PFSK-1 (cell line): Measurements from ENCODE around the gene ISYNA1.

Source experiments
- FOXP2 ChIP-seq: optimal IDR thresholded peaks from 2 replicates; pipeline ENCODE3; 2011; ENCODE audit warnings: borderline replicate concordance, control low read depth, inconsistent platforms; ENCODE audit not compliant: insufficient read depth; ENCODE audit errors: extremely low read length, extremely low read depth
- POLR2AphosphoS5 ChIP-seq: IDR thresholded peaks from 2 replicates; pipeline ENCODE4 v1.6.1; 2012; ENCODE audit warnings: low read depth, mild to moderate bottlenecking, control low read depth, low read length, moderate library complexity
- SIN3A ChIP-seq: IDR thresholded peaks from 2 replicates; pipeline ENCODE4 v1.6.1; 2012; ENCODE audit warnings: mild to moderate bottlenecking, low read length, moderate library complexity, borderline replicate concordance; ENCODE audit not compliant: insufficient read depth
- TAF1 ChIP-seq: IDR thresholded peaks from 2 replicates; pipeline ENCODE4 v1.6.1; 2012; ENCODE audit warnings: low read length, control low read depth, borderline replicate concordance; ENCODE audit not compliant: insufficient read depth
- TF ChIP-seq, protein P1 (sequence below), 2 experiments: IDR thresholded peaks; 2 replicates each; pipeline versions ENCODE4 v1.6.1 to v1.8.0; 2011 to 2012; ENCODE audit warnings: low read depth in 2 of 2, low read length in 2 of 2, control low read depth in 1 of 2, inconsistent platforms in 1 of 2, mild to moderate bottlenecking in 1 of 2, moderate library complexity in 1 of 2; ENCODE audit not compliant: insufficient read depth in 1 of 2

Gene ISYNA1

DNA sequence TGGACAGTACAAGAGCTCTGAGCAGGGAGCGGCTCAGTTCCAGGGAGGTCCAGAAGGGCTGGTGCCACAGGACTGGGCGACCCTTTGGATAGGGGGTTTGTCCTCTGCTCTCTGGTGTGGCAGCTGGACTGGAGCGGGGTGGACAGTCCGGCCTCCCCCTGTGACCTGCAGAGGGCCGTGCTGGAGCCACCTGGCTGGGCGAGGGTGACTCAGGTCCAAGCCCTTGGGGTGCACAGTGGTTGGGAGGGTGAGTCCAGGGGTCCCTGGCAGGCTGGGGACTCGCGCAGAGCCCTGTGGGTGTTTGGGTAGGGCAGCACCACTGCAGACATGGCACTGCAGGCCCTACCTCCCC, 11.5 kb downstream of the ISYNA1 start:
- TF ChIP-seq TAF1 (no peak), FOXP2 (no peak), POLR2AphosphoS5 (no peak), SIN3A (no peak)
- TF ChIP-seq, protein P1, sequence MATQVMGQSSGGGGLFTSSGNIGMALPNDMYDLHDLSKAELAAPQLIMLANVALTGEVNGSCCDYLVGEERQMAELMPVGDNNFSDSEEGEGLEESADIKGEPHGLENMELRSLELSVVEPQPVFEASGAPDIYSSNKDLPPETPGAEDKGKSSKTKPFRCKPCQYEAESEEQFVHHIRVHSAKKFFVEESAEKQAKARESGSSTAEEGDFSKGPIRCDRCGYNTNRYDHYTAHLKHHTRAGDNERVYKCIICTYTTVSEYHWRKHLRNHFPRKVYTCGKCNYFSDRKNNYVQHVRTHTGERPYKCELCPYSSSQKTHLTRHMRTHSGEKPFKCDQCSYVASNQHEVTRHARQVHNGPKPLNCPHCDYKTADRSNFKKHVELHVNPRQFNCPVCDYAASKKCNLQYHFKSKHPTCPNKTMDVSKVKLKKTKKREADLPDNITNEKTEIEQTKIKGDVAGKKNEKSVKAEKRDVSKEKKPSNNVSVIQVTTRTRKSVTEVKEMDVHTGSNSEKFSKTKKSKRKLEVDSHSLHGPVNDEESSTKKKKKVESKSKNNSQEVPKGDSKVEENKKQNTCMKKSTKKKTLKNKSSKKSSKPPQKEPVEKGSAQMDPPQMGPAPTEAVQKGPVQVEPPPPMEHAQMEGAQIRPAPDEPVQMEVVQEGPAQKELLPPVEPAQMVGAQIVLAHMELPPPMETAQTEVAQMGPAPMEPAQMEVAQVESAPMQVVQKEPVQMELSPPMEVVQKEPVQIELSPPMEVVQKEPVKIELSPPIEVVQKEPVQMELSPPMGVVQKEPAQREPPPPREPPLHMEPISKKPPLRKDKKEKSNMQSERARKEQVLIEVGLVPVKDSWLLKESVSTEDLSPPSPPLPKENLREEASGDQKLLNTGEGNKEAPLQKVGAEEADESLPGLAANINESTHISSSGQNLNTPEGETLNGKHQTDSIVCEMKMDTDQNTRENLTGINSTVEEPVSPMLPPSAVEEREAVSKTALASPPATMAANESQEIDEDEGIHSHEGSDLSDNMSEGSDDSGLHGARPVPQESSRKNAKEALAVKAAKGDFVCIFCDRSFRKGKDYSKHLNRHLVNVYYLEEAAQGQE (IDR thresholded peaks at IDR 0.05; ENCODE audit: insufficient read depth in 1 of 2, low read depth in 2 of 2, low read length in 2 of 2), result no peak

DNA sequence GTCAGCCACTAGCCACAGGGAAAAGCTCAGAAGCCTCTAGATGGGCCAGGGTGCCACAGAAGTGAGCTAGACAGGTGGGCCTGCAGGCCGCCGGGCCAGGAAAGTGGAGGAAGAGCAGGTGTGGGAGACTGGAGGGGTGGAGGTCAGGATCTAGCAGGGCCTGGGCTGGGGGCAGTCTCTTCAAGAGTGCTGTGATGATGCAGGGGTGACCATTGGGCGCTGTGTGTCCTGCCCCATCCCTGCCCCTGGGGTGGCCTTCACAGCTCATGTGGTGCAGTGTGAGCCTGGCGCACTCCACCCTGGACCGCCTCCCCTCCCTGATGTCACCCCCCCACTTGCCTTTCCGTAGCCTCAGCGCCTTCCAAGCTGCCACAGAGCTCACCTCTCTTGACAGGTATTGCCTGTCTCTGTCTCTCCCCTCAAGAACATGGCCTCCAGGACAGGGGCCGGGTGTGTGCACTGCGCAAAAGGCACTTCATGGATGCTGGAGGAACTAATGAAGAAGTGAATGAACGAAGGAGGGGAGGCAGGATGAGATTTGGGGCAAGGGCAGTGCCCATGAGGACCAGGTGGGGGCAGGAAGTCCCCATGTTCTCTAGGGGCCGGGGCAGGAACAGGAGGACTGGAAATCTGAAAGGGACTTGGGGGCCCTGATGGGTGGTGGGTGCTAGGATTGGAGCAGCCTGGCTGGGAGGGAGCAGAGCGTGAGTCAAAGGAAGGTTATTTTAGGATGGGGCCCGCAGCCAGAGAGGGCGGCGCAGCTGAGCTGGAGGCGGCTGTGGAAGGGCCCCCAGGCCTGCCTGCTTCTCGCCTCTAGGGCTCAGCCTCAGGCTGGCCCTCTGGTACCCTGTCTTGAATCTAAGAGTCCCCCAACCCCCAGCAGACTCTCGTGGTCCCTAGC, 12.2 kb downstream of the ISYNA1 start:
- TF ChIP-seq, protein P1 (IDR thresholded peaks at IDR 0.05; ENCODE audit: insufficient read depth in 1 of 2, low read depth in 2 of 2, low read length in 2 of 2), result no peak
- TF ChIP-seq SIN3A, result no peak
- TF ChIP-seq POLR2AphosphoS5, result no peak
- TF ChIP-seq TAF1, result no peak
- no peak for TF ChIP-seq FOXP2

- TF ChIP-seq, protein P1 (IDR thresholded peaks at IDR 0.05; ENCODE audit: insufficient read depth in 1 of 2, low read depth in 2 of 2, low read length in 2 of 2), result no peak
- TF ChIP-seq SIN3A, result no peak
- no peak for TF ChIP-seq POLR2AphosphoS5
- no peak for TF ChIP-seq FOXP2
- TF ChIP-seq TAF1, result no peak
Observed at GRCh38 chr19:18424890-18425514, 12.9 kb downstream of the ISYNA1 start.

DNA sequence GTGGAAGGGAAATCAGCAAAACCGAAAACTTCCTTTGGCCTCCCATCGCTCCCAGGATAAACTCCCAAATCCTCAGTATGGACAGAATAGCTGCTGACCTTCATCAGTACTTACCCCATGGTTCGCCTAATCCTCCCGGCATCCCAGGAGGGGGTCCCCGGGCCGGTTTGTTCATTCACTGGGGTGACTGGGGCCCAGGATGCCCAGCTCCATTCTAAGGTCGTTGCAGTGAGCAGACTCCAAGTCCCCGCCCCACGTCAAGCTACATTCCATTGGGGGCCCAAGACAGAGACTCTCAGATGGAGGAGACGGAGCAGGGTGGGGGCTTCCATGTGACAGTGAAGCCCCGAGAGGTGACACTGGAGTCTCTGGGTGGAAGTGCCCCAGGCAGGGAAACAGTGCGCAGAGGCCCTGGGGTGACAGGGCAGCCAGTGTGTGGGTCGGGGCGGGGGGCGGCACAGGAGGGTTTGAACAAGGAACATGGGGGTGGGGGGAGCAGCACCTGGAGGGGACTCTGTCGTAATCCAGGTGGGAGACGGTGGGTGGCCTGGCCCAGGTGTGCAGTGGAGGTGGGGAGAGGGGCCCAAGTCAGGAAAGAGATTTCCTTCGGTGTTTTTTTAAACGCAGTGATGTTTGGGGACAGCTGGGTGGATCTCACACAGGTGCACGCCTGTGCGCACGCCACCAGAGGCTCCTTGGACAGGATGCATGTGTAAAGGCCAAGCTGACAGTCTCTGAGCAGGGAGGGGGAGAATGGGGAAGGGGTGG, 13.6 kb downstream of the ISYNA1 start:
- TF ChIP-seq POLR2AphosphoS5 (no peak), SIN3A (no peak), TAF1 (no peak), FOXP2 (no peak)
- TF ChIP-seq, protein P1 (IDR thresholded peaks at IDR 0.05; ENCODE audit: insufficient read depth in 1 of 2, low read depth in 2 of 2, low read length in 2 of 2), result no peak
